ENCODE data around the gene TRAPPC2L. TPM values are rescaled to one million over a fixed set of nuclear protein-coding genes. Genes with fewer than 3 reads are reported as not detected.

TRAPPC2L gene
- total and polyA plus RNA-seq, 12 donors: 37.5 to 63.3 (median 50.9) TPM

DNA sequence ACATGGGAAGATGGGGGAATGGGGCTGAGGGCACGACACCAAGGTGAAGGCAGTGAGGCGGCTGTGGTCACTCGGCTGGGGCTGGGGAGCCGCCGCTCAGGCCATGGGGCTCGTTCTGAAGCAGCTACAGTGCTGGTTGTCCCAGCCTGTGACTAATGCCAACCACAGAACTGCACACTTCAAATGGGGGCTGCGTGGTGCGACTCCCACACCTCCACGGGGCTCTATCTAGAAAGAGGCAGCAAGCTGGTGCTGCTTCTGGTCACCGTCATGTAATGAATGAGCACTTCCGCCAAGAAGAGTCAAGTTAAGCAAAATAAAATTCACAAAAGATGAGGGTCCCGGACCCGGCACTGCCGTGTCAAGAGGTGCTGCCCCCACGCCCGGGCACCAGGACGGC lies 20.1 kb upstream of the TRAPPC2L start:
- H3K4me3 ChIP-seq: no peak overlapping the region
- ATAC-seq (no peak), DNase-seq (no peak)
- no peak for TF ChIP-seq CTCF (IDR thresholded peaks at IDR 0.05)
- intact Hi-C loops (cut with DNase I): loop anchor here in 1 of 10 donors (1.0 kb wide), 1 partner anchor 16 kb away; no protein-coding TSS in a partner anchor
- H3K9me3 ChIP-seq: no peaks in the 10 kb centered on the region
- H3K27ac ChIP-seq: no peak overlapping the region
- peaks cover 0 to 4% (median 0%) of the 10 kb centered on the region in 9 donors for H3K4me1 ChIP-seq
- H3K27me3 ChIP-seq: no peaks in the 10 kb centered on the region
- 92 to 93% methylated on average over 17 of the region's 17 CpGs for WGBS, 2 donors
- peaks cover 0 to 54% (median 9%) of the 10 kb centered on the region in 9 donors for H3K36me3 ChIP-seq

DNA sequence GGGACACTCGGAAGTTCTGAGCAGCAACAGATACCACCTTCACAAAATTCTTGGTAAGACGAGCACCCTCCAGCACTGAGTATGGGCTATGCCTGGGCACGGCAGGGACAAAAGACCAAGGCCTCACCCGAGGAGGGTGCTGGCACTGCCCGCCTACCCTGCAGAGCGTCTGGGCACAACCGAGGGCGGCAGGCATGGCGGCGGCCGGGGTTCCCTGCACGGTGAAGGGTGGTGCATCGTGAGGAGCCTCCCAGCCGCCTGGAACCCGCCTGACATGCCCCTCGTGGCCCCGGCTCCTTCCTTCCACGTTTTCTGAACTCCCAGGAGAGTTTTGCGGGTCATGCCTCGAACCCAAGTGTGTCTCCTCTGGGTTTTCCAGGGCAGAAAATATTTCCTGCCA lies 19.1 kb upstream of the TRAPPC2L start:
- 89 to 94% methylated on average over 20 of the region's 20 CpGs for WGBS, 2 donors
- Histone ChIP-seq H3K27ac (no peak overlapping the region), H3K4me1 (peaks cover 0 to 4% (median 0%) of the 10 kb centered on the region in 9 donors), H3K9me3 (no peaks in the 10 kb centered on the region), H3K36me3 (peaks cover 0 to 62% (median 9%) of the 10 kb centered on the region in 9 donors), H3K4me3 (no peak overlapping the region), H3K27me3 (no peaks in the 10 kb centered on the region)
- intact Hi-C loops (cut with DNase I): loop anchor here in 1 of 10 donors (1.0 kb wide), 1 partner anchor 18 kb away; no protein-coding TSS in a partner anchor
- no peak for TF ChIP-seq CTCF (IDR thresholded peaks at IDR 0.05)
- peak in 1 of 2 donors; percentile 7 for DNase-seq
- ATAC-seq: no peak

- Histone ChIP-seq H3K27me3 (no peaks in the 10 kb centered on the region), H3K4me1 (peaks cover 0 to 4% (median 0%) of the 10 kb centered on the region in 9 donors), H3K4me3 (no peak overlapping the region), H3K9me3 (no peaks in the 10 kb centered on the region), H3K27ac (no peak overlapping the region), H3K36me3 (peaks cover 0 to 69% (median 9%) of the 10 kb centered on the region in 9 donors)
- intact Hi-C loops (cut with DNase I): no loop called here
- DNase-seq: peak in 1 of 2 donors; percentile 9
- ATAC-seq: no peak
- 91 to 92% methylated on average over 19 of the region's 19 CpGs for WGBS, 2 donors
- no peak for TF ChIP-seq CTCF (IDR thresholded peaks at IDR 0.05)
Observed at GRCh38 chr16:88838566-88838965, 18.4 kb upstream of the TRAPPC2L start.

GRCh38 chr16:88839026-88839529 lies 17.8 kb upstream of the TRAPPC2L start:
- ATAC-seq (no peak), DNase-seq (no peak)
- peaks cover 0 to 69% (median 9%) of the 10 kb centered on the region in 9 donors for H3K36me3 ChIP-seq
- H3K27me3 ChIP-seq: no peaks in the 10 kb centered on the region
- H3K27ac ChIP-seq: no peak overlapping the region
- peaks cover 0 to 4% (median 0%) of the 10 kb centered on the region in 9 donors for H3K4me1 ChIP-seq
- H3K4me3 ChIP-seq: no peak overlapping the region
- H3K9me3 ChIP-seq: no peaks in the 10 kb centered on the region
- intact Hi-C loops (cut with DNase I): no loop called here
- WGBS, 2 donors: 85 to 91% methylated on average over 38 to 39 of the region's 39 CpGs
- TF ChIP-seq CTCF (IDR thresholded peaks at IDR 0.05): peak in 2 of 9 donors; percentile 13 to 17

Measured in heart right ventricle (tissue), 16 donors.